SK-N-SH treated with all-trans-retinoic acid at 6 μM for 48 hours (cell line): ENCODE results near the gene RASSF9.

ENCODE experiments used
- ATAC-seq: fragments of 200-7000 bp; cut with Tn5 transposase; 3 replicates; pipeline ENCODE4 v1.9.1; 2020; ENCODE audit warnings: mild to moderate bottlenecking, moderate library complexity
- ARNTL ChIP-seq: fragments of 450-650 bp; formaldehyde crosslinking; IDR thresholded peaks from 2 replicates; pipeline ENCODE4 v1.5.0; 2020; ENCODE audit warnings: low read depth, mild to moderate bottlenecking, moderate library complexity, borderline replicate concordance
- BACH2 ChIP-seq: fragments of 250-450 bp; sonication (Bioruptor Pico); IDR thresholded peaks from 2 replicates; pipeline ENCODE4 v1.9.0; 2021; ENCODE audit warnings: mild to moderate bottlenecking, borderline replicate concordance
- CREB5 ChIP-seq: fragments of 250-450 bp; sonication (Bioruptor Pico); IDR thresholded peaks from 2 replicates; pipeline ENCODE4 v1.5.1; 2020; ENCODE audit warnings: low read depth, mild to moderate bottlenecking, moderate library complexity
- CSDC2 ChIP-seq: fragments of 250-450 bp; sonication (Bioruptor Pico); IDR thresholded peaks from 2 replicates; pipeline ENCODE4 v1.5.0; 2020; ENCODE audit warnings: mild to moderate bottlenecking, moderate library complexity
- ESRRG ChIP-seq: fragments of 250-450 bp; sonication (Bioruptor Pico); IDR thresholded peaks from 2 replicates; pipeline ENCODE4 v1.6.1; 2021; ENCODE audit warnings: mild to moderate bottlenecking
- GLIS3 ChIP-seq: fragments of 250-450 bp; sonication (Bioruptor Pico); IDR thresholded peaks from 2 replicates; pipeline ENCODE4 v1.5.0; 2020; ENCODE audit warnings: mild to moderate bottlenecking, moderate library complexity
- ISL1 ChIP-seq: fragments of 250-450 bp; sonication (Bioruptor Pico); IDR thresholded peaks from 2 replicates; pipeline ENCODE4 v2.1.2; 2022; ENCODE audit warnings: mild to moderate bottlenecking, moderate library complexity
- OSR1 ChIP-seq: fragments of 250-450 bp; sonication (Bioruptor Pico); IDR thresholded peaks from 2 replicates; pipeline ENCODE4 v1.8.0; 2022; ENCODE audit warnings: moderate library complexity, mild to moderate bottlenecking, inconsistent platforms
- POU6F1 ChIP-seq: fragments of 250-450 bp; sonication (Bioruptor Pico); IDR thresholded peaks from 2 replicates; pipeline ENCODE4 v1.8.0; 2021; ENCODE audit warnings: low read depth, mild to moderate bottlenecking, moderate library complexity, borderline replicate concordance
- PPARA ChIP-seq: fragments of 250-450 bp; sonication (Bioruptor Pico); IDR thresholded peaks from 2 replicates; pipeline ENCODE4 v1.5.0; 2020; ENCODE audit warnings: mild to moderate bottlenecking, borderline replicate concordance
- RARB ChIP-seq: fragments of 250-450 bp; sonication (Bioruptor Pico); IDR thresholded peaks from 2 replicates; pipeline ENCODE4 v1.8.0; 2021; ENCODE audit warnings: mild to moderate bottlenecking, moderate library complexity
- SNAI2 ChIP-seq: fragments of 250-450 bp; sonication (Bioruptor Pico); IDR thresholded peaks from 2 replicates; pipeline ENCODE4 v1.5.0; 2020; ENCODE audit warnings: mild to moderate bottlenecking, moderate library complexity
- TCF4 ChIP-seq: fragments of 250-450 bp; sonication (Bioruptor Pico); IDR thresholded peaks from 2 replicates; pipeline ENCODE4 v1.8.0; 2021; ENCODE audit warnings: mild to moderate bottlenecking, moderate library complexity, borderline replicate concordance
- ZC3H10 ChIP-seq: fragments of 250-450 bp; sonication (Bioruptor Pico); IDR thresholded peaks from 2 replicates; pipeline ENCODE4 v1.5.1; 2021; ENCODE audit warnings: mild to moderate bottlenecking, moderate library complexity
- ZFP3 ChIP-seq: fragments of 250-450 bp; sonication (Bioruptor Pico); IDR thresholded peaks from 2 replicates; pipeline ENCODE4 v1.5.0; 2020; ENCODE audit warnings: mild to moderate bottlenecking, moderate library complexity
- ZFP30 ChIP-seq: fragments of 450-650 bp; formaldehyde crosslinking; IDR thresholded peaks from 2 replicates; pipeline ENCODE4 v1.5.0; 2022; ENCODE audit warnings: mild to moderate bottlenecking, moderate library complexity
- ZNF565 ChIP-seq: fragments of 450-650 bp; formaldehyde crosslinking; conservative IDR thresholded peaks from 2 replicates; pipeline ENCODE4 v1.5.0; 2020; ENCODE audit warnings: low read depth, mild to moderate bottlenecking, moderate library complexity
- ZNF70 ChIP-seq: fragments of 450-650 bp; formaldehyde crosslinking; IDR thresholded peaks from 2 replicates; pipeline ENCODE4 v1.5.0; 2020; ENCODE audit warnings: mild to moderate bottlenecking, moderate library complexity
- ZNF8 ChIP-seq: fragments of 450-650 bp; formaldehyde crosslinking; IDR thresholded peaks from 2 replicates; pipeline ENCODE4 v1.5.0; 2020; ENCODE audit warnings: mild to moderate bottlenecking, moderate library complexity
- TF ChIP-seq, protein P1 (sequence below): fragments of 250-450 bp; sonication (Bioruptor Pico); IDR thresholded peaks from 2 replicates; pipeline ENCODE4 v1.5.1; 2021; ENCODE audit warnings: mild to moderate bottlenecking, moderate library complexity
- TF ChIP-seq, protein P2 (sequence below): fragments of 250-450 bp; sonication (Bioruptor Pico); IDR thresholded peaks from 2 replicates; pipeline ENCODE4 v1.8.0; 2020; ENCODE audit warnings: mild to moderate bottlenecking, moderate library complexity, borderline replicate concordance

RASSF9 gene

GRCh38 chr12:85775091-85775490, 61.1 kb downstream of the RASSF9 start:
- no peak for ATAC-seq
- TF ChIP-seq, protein P1, sequence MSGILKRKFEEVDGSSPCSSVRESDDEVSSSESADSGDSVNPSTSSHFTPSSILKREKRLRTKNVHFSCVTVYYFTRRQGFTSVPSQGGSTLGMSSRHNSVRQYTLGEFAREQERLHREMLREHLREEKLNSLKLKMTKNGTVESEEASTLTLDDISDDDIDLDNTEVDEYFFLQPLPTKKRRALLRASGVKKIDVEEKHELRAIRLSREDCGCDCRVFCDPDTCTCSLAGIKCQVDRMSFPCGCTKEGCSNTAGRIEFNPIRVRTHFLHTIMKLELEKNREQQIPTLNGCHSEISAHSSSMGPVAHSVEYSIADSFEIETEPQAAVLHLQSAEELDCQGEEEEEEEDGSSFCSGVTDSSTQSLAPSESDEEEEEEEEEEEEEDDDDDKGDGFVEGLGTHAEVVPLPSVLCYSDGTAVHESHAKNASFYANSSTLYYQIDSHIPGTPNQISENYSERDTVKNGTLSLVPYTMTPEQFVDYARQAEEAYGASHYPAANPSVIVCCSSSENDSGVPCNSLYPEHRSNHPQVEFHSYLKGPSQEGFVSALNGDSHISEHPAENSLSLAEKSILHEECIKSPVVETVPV (CRISPR knock-in tag) = no peak
- TF ChIP-seq CREB5 (CRISPR knock-in tag) (no peak), POU6F1 (CRISPR knock-in tag) (no peak), ZNF70 (CRISPR knock-in tag) (no peak), ZNF565 (no peak), OSR1 (CRISPR knock-in tag) (no peak), RARB (CRISPR knock-in tag) (no peak), ZFP3 (CRISPR knock-in tag) (no peak), CSDC2 (no peak), ZFP30 (no peak), TCF4 (CRISPR knock-in tag) (no peak), ARNTL (CRISPR knock-in tag) (no peak)

DNA sequence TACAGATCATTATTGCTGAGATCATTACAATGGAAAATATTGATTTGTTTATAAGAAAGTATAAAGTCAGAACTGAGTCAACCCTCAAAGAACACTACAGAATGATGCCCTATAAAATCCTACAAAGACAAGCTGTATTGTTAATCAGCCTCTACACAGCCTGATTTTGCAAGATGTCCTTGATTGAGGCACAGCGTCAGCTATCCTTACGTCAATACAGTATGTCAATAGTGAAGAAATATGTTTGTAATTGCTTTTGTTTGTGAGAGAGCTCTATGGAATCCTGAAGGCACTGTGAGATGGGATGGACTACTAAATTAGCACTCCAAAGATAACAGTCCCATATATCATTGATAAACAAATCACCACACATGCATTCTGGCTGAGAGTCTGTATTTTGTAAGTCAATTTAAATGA, 70.7 kb downstream of the RASSF9 start:
- ATAC-seq = no peak
- TF ChIP-seq ZNF565 (no peak), ZNF70 (CRISPR knock-in tag) (no peak), GLIS3 (CRISPR knock-in tag) (no peak), BACH2 (no peak), RARB (CRISPR knock-in tag) (no peak), ZC3H10 (CRISPR knock-in tag) (no peak), CREB5 (CRISPR knock-in tag) (no peak), OSR1 (CRISPR knock-in tag) (no peak), ISL1 (no peak), CSDC2 (no peak)

DNA sequence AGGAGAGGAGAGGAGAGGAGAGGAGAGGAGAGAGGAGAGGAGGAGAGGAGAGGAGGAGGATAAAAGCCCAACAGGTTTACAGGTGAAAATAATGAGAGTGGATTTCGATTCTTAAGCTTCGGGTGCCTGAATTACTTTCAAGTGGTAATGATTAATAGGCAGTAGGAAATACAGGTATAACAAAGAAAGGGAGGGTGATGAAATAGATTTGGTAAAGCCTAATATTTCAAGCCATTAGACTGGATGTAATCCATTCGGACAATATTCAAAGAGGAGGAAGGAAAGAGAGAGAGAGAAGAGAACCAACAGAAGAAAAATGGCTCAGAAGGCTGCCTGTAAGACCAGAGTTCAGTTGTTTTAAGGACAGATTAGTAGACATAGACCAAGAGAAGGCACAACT, 76.6 kb downstream of the RASSF9 start:
- TF ChIP-seq GLIS3 (CRISPR knock-in tag) = no peak
- TF ChIP-seq ZFP30 = no peak
- no peak for TF ChIP-seq POU6F1 (CRISPR knock-in tag)
- no peak for TF ChIP-seq PPARA (CRISPR knock-in tag)
- TF ChIP-seq, protein P1 (CRISPR knock-in tag) = no peak
- TF ChIP-seq ZNF8 (CRISPR knock-in tag) = no peak
- TF ChIP-seq ARNTL (CRISPR knock-in tag) = no peak
- TF ChIP-seq ZNF565 = no peak
- no peak for TF ChIP-seq BACH2
- ATAC-seq = no peak

DNA sequence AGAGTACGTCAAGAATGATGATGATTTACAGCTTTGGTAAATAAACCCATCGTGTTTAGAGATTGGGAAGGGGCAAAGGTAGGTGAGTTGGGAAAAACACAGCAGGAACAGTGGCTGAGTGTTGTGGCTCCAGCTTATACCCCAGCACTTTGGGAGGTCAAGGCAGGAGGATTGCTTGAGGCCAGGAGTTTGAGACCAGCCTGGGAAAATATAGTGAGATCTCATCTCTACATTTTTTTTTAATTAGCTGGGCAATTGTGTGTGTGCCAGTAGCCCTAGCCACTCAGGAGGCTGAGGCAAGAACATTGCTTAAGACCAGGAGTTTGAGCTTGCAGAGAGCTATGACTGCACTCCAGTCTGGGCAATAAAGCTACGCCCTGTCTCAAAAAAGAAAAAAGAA, 77.1 kb downstream of the RASSF9 start:
- ATAC-seq = no peak
- no peak for TF ChIP-seq GLIS3 (CRISPR knock-in tag)
- TF ChIP-seq CREB5 (CRISPR knock-in tag) = no peak
- no peak for TF ChIP-seq ZFP30
- TF ChIP-seq OSR1 (CRISPR knock-in tag) = no peak
- TF ChIP-seq ZNF70 (CRISPR knock-in tag) = no peak
- no peak for TF ChIP-seq ISL1
- TF ChIP-seq ESRRG = no peak
- TF ChIP-seq POU6F1 (CRISPR knock-in tag) = no peak
- TF ChIP-seq, protein P2, sequence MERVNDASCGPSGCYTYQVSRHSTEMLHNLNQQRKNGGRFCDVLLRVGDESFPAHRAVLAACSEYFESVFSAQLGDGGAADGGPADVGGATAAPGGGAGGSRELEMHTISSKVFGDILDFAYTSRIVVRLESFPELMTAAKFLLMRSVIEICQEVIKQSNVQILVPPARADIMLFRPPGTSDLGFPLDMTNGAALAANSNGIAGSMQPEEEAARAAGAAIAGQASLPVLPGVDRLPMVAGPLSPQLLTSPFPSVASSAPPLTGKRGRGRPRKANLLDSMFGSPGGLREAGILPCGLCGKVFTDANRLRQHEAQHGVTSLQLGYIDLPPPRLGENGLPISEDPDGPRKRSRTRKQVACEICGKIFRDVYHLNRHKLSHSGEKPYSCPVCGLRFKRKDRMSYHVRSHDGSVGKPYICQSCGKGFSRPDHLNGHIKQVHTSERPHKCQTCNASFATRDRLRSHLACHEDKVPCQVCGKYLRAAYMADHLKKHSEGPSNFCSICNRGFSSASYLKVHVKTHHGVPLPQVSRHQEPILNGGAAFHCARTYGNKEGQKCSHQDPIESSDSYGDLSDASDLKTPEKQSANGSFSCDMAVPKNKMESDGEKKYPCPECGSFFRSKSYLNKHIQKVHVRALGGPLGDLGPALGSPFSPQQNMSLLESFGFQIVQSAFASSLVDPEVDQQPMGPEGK (CRISPR knock-in tag) = no peak
- no peak for TF ChIP-seq PPARA (CRISPR knock-in tag)
- no peak for TF ChIP-seq SNAI2
- no peak for TF ChIP-seq CSDC2
- TF ChIP-seq ZFP3 (CRISPR knock-in tag) = no peak
- TF ChIP-seq RARB (CRISPR knock-in tag) = no peak
